Measurements from ENCODE around the gene UPB1. TPM values are rescaled to one million over a fixed set of nuclear protein-coding genes. Genes with fewer than 3 reads are reported as not detected.
A peak's percentile ranks its signal among the peaks of the same experiment; 100 is the strongest.

Gene UPB1
- total and polyA plus RNA-seq, 4 donors = 7.1 to 115 (median 58.8) TPM

DNA sequence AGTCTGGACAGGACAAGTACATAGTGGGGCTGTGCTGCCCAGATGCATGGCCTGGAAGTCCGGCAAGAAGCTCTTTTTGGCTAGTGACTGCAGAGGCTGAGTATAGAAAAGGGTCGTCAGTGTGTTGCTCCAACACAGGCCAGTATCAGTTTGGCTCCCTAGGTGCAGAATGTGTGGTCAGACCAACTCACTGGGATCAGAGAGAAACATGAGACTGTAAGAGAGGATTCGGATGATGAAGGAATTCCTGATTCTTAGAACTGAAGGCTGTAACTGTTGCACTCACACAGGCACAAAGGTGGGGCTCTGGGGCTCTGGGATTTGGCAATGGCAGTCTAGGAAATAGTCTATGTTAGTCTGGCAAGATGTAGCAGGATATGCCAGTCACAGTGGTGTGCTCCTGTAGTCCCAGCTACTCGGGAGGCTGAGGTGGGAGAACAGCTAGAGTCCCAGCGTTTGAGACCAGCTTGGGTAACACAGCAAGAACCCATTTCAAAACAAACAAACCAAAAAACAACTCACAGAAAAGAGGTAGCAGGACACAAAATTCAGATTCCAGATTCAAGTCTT is 11.1 kb upstream of the UPB1 start:
- H3K36me3 ChIP-seq (ENCODE audit: control insufficient read depth in 4 of 4, insufficient read depth in 3 of 4, low read depth in 1 of 4, low read length in 3 of 4) = no peaks in the 10 kb centered on the region
- no peak overlapping the region for H3K4me3 ChIP-seq (ENCODE audit: low read depth in 1 of 3, low read length in 3 of 3)
- TF ChIP-seq, protein P1, sequence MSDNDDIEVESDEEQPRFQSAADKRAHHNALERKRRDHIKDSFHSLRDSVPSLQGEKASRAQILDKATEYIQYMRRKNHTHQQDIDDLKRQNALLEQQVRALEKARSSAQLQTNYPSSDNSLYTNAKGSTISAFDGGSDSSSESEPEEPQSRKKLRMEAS (IDR thresholded peaks at IDR 0.05) = no peak
- TF ChIP-seq RAD21 (IDR thresholded peaks at IDR 0.05) (no peak), TAF1 (conservative IDR thresholded peaks at IDR 0.05) (no peak), GABPA (IDR thresholded peaks at IDR 0.05 in 1 of 2, conservative IDR thresholded peaks at IDR 0.05 in 1 of 2) (no peak), FOXA1 (IDR thresholded peaks at IDR 0.05) (no peak), NR2F2 (IDR thresholded peaks at IDR 0.05) (no peak), HNF4G (IDR thresholded peaks at IDR 0.05) (no peak), JUND (IDR thresholded peaks at IDR 0.05) (no peak)
- TF ChIP-seq, protein P2, sequence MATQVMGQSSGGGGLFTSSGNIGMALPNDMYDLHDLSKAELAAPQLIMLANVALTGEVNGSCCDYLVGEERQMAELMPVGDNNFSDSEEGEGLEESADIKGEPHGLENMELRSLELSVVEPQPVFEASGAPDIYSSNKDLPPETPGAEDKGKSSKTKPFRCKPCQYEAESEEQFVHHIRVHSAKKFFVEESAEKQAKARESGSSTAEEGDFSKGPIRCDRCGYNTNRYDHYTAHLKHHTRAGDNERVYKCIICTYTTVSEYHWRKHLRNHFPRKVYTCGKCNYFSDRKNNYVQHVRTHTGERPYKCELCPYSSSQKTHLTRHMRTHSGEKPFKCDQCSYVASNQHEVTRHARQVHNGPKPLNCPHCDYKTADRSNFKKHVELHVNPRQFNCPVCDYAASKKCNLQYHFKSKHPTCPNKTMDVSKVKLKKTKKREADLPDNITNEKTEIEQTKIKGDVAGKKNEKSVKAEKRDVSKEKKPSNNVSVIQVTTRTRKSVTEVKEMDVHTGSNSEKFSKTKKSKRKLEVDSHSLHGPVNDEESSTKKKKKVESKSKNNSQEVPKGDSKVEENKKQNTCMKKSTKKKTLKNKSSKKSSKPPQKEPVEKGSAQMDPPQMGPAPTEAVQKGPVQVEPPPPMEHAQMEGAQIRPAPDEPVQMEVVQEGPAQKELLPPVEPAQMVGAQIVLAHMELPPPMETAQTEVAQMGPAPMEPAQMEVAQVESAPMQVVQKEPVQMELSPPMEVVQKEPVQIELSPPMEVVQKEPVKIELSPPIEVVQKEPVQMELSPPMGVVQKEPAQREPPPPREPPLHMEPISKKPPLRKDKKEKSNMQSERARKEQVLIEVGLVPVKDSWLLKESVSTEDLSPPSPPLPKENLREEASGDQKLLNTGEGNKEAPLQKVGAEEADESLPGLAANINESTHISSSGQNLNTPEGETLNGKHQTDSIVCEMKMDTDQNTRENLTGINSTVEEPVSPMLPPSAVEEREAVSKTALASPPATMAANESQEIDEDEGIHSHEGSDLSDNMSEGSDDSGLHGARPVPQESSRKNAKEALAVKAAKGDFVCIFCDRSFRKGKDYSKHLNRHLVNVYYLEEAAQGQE (IDR thresholded peaks at IDR 0.05) = no peak
- H3K27ac ChIP-seq (ENCODE audit: low read depth in 1 of 2, low read length in 2 of 2) = peak overlapping the region; percentile 72 to 83
- no peaks in the 10 kb centered on the region for H3K27me3 ChIP-seq (ENCODE audit: control insufficient read depth in 4 of 4, insufficient read depth in 4 of 4, low read length in 3 of 4)
- H3K9ac ChIP-seq (ENCODE audit: low read depth in 1 of 2, low read length in 2 of 2) = peak overlapping the region in 1 of 2 donors; percentile 33
- peaks cover 20 to 72% (median 58%) of the 10 kb centered on the region in 4 donors for H3K4me1 ChIP-seq (ENCODE audit: control insufficient read depth in 4 of 4, insufficient read depth in 4 of 4, low read length in 3 of 4)
- H3K9me3 ChIP-seq (ENCODE audit: control insufficient read depth in 4 of 4, low read length in 3 of 4) = no peaks in the 10 kb centered on the region
- WGBS = 48% methylated on average over 5 of the region's 5 CpGs
- DNase-seq (ENCODE audit: low spot score) = no peak

DNA sequence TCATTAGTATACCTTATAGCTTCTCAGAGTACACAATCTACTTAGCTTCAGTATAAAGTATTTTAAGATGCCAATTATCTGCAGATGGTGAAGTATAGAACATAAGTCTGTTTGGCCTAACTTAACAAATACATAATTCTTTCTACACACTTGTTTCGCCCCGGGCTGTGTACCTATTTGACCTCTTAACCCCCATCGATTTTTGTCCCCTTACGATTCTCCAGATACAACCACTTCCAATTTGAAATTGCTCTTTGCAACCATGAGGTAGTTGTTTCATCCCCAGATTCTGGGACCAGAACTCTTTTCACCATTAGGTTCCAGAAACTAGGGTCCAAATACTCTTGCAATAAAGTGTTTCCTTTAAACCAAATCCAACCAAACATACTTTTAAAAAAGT is 10.0 kb upstream of the UPB1 start:
- no peak overlapping the region for H3K4me3 ChIP-seq (ENCODE audit: low read depth in 1 of 3, low read length in 3 of 3)
- no peaks in the 10 kb centered on the region for H3K9me3 ChIP-seq (ENCODE audit: control insufficient read depth in 4 of 4, low read length in 3 of 4)
- H3K9ac ChIP-seq (ENCODE audit: low read depth in 1 of 2, low read length in 2 of 2) = peak overlapping the region; percentile 10 to 26
- no peak for DNase-seq (ENCODE audit: low spot score)
- 39% methylated on average over 4 of the region's 4 CpGs for WGBS
- peaks cover 18 to 72% (median 59%) of the 10 kb centered on the region in 4 donors for H3K4me1 ChIP-seq (ENCODE audit: control insufficient read depth in 4 of 4, insufficient read depth in 4 of 4, low read length in 3 of 4)
- H3K27me3 ChIP-seq (ENCODE audit: control insufficient read depth in 4 of 4, insufficient read depth in 4 of 4, low read length in 3 of 4) = no peaks in the 10 kb centered on the region
- TF ChIP-seq HNF4G (IDR thresholded peaks at IDR 0.05) (no peak), NR2F2 (IDR thresholded peaks at IDR 0.05) (peak; percentile 27)
- H3K36me3 ChIP-seq (ENCODE audit: control insufficient read depth in 4 of 4, insufficient read depth in 3 of 4, low read depth in 1 of 4, low read length in 3 of 4) = no peaks in the 10 kb centered on the region
- H3K27ac ChIP-seq (ENCODE audit: low read depth in 1 of 2, low read length in 2 of 2) = peak overlapping the region; percentile 29 to 33

DNA sequence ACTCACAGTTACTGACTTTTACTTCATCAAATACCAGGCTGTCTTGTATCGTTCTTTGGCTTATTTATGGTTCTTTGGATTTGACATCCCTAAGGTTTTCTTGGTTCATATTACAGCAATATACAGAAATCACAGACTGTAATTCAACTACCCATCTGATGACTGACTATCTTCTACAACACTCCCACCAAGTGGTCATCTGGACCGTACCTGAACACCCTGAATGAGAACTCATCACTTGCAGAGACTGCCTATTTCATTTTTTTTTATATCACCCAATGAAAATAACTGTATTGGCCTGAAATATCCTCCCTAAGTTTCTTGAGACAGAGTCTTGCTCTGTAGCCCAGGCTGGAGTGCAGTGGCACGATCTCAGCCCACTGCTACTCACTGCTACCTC is 9.5 kb upstream of the UPB1 start:
- Histone ChIP-seq H3K4me3 (ENCODE audit: low read depth in 1 of 3, low read length in 3 of 3) (no peak overlapping the region), H3K9ac (ENCODE audit: low read depth in 1 of 2, low read length in 2 of 2) (peak overlapping the region; percentile 1 to 10), H3K36me3 (ENCODE audit: control insufficient read depth in 4 of 4, insufficient read depth in 3 of 4, low read depth in 1 of 4, low read length in 3 of 4) (no peaks in the 10 kb centered on the region), H3K4me1 (ENCODE audit: control insufficient read depth in 4 of 4, insufficient read depth in 4 of 4, low read length in 3 of 4) (peaks cover 18 to 74% (median 59%) of the 10 kb centered on the region in 4 donors), H3K27ac (ENCODE audit: low read depth in 1 of 2, low read length in 2 of 2) (no peak overlapping the region), H3K9me3 (ENCODE audit: control insufficient read depth in 4 of 4, low read length in 3 of 4) (no peaks in the 10 kb centered on the region), H3K27me3 (ENCODE audit: control insufficient read depth in 4 of 4, insufficient read depth in 4 of 4, low read length in 3 of 4) (no peaks in the 10 kb centered on the region)
- no peak for TF ChIP-seq TAF1 (conservative IDR thresholded peaks at IDR 0.05)
- TF ChIP-seq, protein P3, sequence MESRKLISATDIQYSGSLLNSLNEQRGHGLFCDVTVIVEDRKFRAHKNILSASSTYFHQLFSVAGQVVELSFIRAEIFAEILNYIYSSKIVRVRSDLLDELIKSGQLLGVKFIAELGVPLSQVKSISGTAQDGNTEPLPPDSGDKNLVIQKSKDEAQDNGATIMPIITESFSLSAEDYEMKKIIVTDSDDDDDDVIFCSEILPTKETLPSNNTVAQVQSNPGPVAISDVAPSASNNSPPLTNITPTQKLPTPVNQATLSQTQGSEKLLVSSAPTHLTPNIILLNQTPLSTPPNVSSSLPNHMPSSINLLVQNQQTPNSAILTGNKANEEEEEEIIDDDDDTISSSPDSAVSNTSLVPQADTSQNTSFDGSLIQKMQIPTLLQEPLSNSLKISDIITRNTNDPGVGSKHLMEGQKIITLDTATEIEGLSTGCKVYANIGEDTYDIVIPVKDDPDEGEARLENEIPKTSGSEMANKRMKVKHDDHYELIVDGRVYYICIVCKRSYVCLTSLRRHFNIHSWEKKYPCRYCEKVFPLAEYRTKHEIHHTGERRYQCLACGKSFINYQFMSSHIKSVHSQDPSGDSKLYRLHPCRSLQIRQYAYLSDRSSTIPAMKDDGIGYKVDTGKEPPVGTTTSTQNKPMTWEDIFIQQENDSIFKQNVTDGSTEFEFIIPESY (IDR thresholded peaks at IDR 0.05) = no peak
- no peak for TF ChIP-seq RXRA (IDR thresholded peaks at IDR 0.05)
- no peak for TF ChIP-seq NR2F2 (IDR thresholded peaks at IDR 0.05)
- TF ChIP-seq, protein P4, sequence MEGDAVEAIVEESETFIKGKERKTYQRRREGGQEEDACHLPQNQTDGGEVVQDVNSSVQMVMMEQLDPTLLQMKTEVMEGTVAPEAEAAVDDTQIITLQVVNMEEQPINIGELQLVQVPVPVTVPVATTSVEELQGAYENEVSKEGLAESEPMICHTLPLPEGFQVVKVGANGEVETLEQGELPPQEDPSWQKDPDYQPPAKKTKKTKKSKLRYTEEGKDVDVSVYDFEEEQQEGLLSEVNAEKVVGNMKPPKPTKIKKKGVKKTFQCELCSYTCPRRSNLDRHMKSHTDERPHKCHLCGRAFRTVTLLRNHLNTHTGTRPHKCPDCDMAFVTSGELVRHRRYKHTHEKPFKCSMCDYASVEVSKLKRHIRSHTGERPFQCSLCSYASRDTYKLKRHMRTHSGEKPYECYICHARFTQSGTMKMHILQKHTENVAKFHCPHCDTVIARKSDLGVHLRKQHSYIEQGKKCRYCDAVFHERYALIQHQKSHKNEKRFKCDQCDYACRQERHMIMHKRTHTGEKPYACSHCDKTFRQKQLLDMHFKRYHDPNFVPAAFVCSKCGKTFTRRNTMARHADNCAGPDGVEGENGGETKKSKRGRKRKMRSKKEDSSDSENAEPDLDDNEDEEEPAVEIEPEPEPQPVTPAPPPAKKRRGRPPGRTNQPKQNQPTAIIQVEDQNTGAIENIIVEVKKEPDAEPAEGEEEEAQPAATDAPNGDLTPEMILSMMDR (IDR thresholded peaks at IDR 0.05; ENCODE audit: low read depth, low read length, missing input control) = peak; percentile 22
- peak; percentile 70 to 73 for TF ChIP-seq RAD21 (IDR thresholded peaks at IDR 0.05)
- DNase-seq (ENCODE audit: low spot score) = no peak
- 59% methylated on average over 3 of the region's 3 CpGs for WGBS

Measured in liver (tissue), 9 donors.